Inflammatory macrophage (primary cell): ENCODE results near the gene NPFF.
"Not testable (repeated sequence)": the region's sequence is repeated elsewhere in the genome, so short reads cannot be mapped to it uniquely, and the experiment has no call there.

Experiments used
- DNase-seq, 2 donors: peaks; one replicate each; pipeline ENCODE4 v3.0.0-alpha.2; 2020 to 2022
- total RNA-seq, 18 experiments: gene quantifications; one replicate each; lab custom pipeline; 2026; ENCODE audit warnings: mixed read lengths in 6 of 18, inconsistent platforms in 2 of 18; lab: John Stamatoyannopoulos, UW

NPFF gene
- 0 to 0.31 (median 0.08) reads per million in 18 experiments for total RNA-seq

- no peak for DNase-seq
These were observed at the start of gene NPFF for GRCh38 chr12:53506881-53507602. NPFF (minus strand) TSS chr12:53507484; CDS start chr12:53507474, 10 bp downstream.

GRCh38 chr12:53552361-53553327 is 45.4 kb upstream of the NPFF start:
- no peak for DNase-seq

GRCh38 chr12:53551889-53552291 is 44.6 kb upstream of the NPFF start:
- no peak for DNase-seq

- DNase-seq = no peak
These were observed 43.3 kb upstream of the NPFF start for GRCh38 chr12:53550595-53550994.

- DNase-seq = not testable (repeated sequence)
These were observed 42.8 kb upstream of the NPFF start for GRCh38 chr12:53550131-53550530.

- not testable (repeated sequence) for DNase-seq
These were observed 41.1 kb upstream of the NPFF start for GRCh38 chr12:53548354-53548753.

GRCh38 chr12:53543539-53543938 is 36.3 kb upstream of the NPFF start:
- DNase-seq = peak; percentile 53 to 63

- no peak for DNase-seq
These were observed 32.2 kb upstream of the NPFF start for GRCh38 chr12:53539526-53539925.

GRCh38 chr12:53538209-53538689 is 31.0 kb upstream of the NPFF start:
- no peak for DNase-seq

GRCh38 chr12:53536962-53537361 is 29.7 kb upstream of the NPFF start:
- DNase-seq = no peak

- DNase-seq = peak; percentile 49 to 54
These were observed 26.2 kb upstream of the NPFF start for GRCh38 chr12:53533471-53533870.

GRCh38 chr12:53532524-53533445 is 25.5 kb upstream of the NPFF start:
- peak; percentile 7 to 53 for DNase-seq

GRCh38 chr12:53532021-53532420 is 24.7 kb upstream of the NPFF start:
- no peak for DNase-seq

GRCh38 chr12:53530920-53531319 is 23.6 kb upstream of the NPFF start:
- DNase-seq = no peak

- DNase-seq = no peak
These were observed 22.8 kb upstream of the NPFF start for GRCh38 chr12:53530061-53530460.

GRCh38 chr12:53524476-53524875 is 17.2 kb upstream of the NPFF start:
- DNase-seq = no peak

- no peak for DNase-seq
These were observed 15.8 kb upstream of the NPFF start for GRCh38 chr12:53523131-53523530.

- DNase-seq = no peak
These were observed 11.1 kb upstream of the NPFF start for GRCh38 chr12:53518381-53518780.

- no peak for DNase-seq
These were observed 9.6 kb upstream of the NPFF start for GRCh38 chr12:53516758-53517455.

- no peak for DNase-seq
These were observed 8.0 kb upstream of the NPFF start for GRCh38 chr12:53515291-53515680.

- no peak for DNase-seq
These were observed 7.5 kb upstream of the NPFF start for GRCh38 chr12:53514628-53515290.
